MCF 10A (cell line): ENCODE results near the gene ZNF70. TPM values are rescaled to one million over a fixed set of nuclear protein-coding genes. Genes with fewer than 3 reads are reported as not detected.

ENCODE experiments used
- BruUV-seq: library from RNA; stranded (reverse); fragments of 400-500 nt; replicated peaks from 2 replicates; lab custom pipeline; 2021; lab: Mats Ljungman, UMichigan
- CTCF ChIA-PET: fragments of 300-600 bp; sonication (Branson Sonifier 250); formaldehyde crosslinking; extraction: SDS; loops from one replicate; lab custom pipeline; 2021; ENCODE audit warnings: antibody characterized with exemption, inconsistent platforms; lab: Yijun Ruan, JAX
- POLR2A ChIA-PET: fragments of 300-600, 350-650 bp; sonication (Branson Sonifier 250); formaldehyde crosslinking; extraction: SDS; loops from one replicate; lab custom pipeline; 2020; ENCODE audit warnings: antibody characterized with exemption, inconsistent platforms; lab: Yijun Ruan, JAX
- DNase-seq: peaks from one replicate; pipeline ENCODE4 v3.0.0-alpha.2; 2018; ENCODE audit not compliant: unreplicated experiment
- H3K27ac Mint-ChIP-seq: one replicate; pipeline ENCODE4 v1.8.0; 2022; ENCODE audit warnings: mild to moderate bottlenecking, low read depth, mixed read lengths; ENCODE audit not compliant: unreplicated experiment
- H3K27me3 Mint-ChIP-seq: one replicate; pipeline ENCODE4 v1.8.0; 2022; ENCODE audit warnings: mixed read lengths; ENCODE audit not compliant: insufficient read depth, unreplicated experiment
- H3K36me3 Mint-ChIP-seq: one replicate; pipeline ENCODE4 v1.8.0; 2022; ENCODE audit warnings: mild to moderate bottlenecking, moderate library complexity, mixed read lengths; ENCODE audit not compliant: insufficient read depth, unreplicated experiment
- H3K4me1 Mint-ChIP-seq: one replicate; pipeline ENCODE4 v1.8.0; 2022; ENCODE audit warnings: mixed read lengths; ENCODE audit not compliant: insufficient read depth, unreplicated experiment
- H3K4me3 Mint-ChIP-seq: one replicate; pipeline ENCODE4 v1.8.0; 2022; ENCODE audit warnings: mild to moderate bottlenecking, moderate library complexity, mixed read lengths; ENCODE audit not compliant: unreplicated experiment
- H3K9me3 Mint-ChIP-seq: one replicate; pipeline ENCODE4 v1.8.0; 2022; ENCODE audit warnings: mixed read lengths; ENCODE audit not compliant: unreplicated experiment
- CTCF ChIP-seq: fragments of 200-600 bp; IDR thresholded peaks from one replicate; pipeline ENCODE4 v1.8.0; 2022; ENCODE audit warnings: antibody characterized with exemption, mild to moderate bottlenecking; ENCODE audit not compliant: unreplicated experiment
- intact Hi-C: fragments of 100-400 bp; cut with micrococcal nuclease; formaldehyde crosslinking; loops from 2 replicates; pipeline ENCODE4 v1.14.1; 2022
- total RNA-seq: library from RNA; stranded (reverse); gene quantifications from 2 replicates; pipeline ENCODE4 v1.2.3, GENCODE V29; 2022

The ZNF70 gene
- total RNA-seq, 1 experiment from 2014 or later: 3.3 TPM

- no peaks in the 10 kb centered on the region for H3K27me3 Mint-ChIP-seq
- BruUV-seq: no TSS peak
- no peak for DNase-seq
- intact Hi-C loops: no loop called here
- no peaks in the 10 kb centered on the region for H3K36me3 Mint-ChIP-seq
- H3K4me3 Mint-ChIP-seq: no peak overlapping the region
- H3K27ac Mint-ChIP-seq: no peak overlapping the region
- no peak for TF ChIP-seq CTCF
- no peaks in the 10 kb centered on the region for H3K9me3 Mint-ChIP-seq
- peaks cover 6% of the 10 kb centered on the region for H3K4me1 Mint-ChIP-seq
- ChIA-PET CTCF (interaction anchor here (1.0 to 1.8 kb wide), 3 partner anchors 12 to 95 kb away, joined by 3 to 6 read pairs (median 4); partner anchors contain the start of gene CHCHD10), POLR2A (interaction anchor here (1.1 kb wide), 1 partner anchor 102 kb away, joined by 3 read pairs; the partner anchor contains the start of gene SLC2A11)
These were observed 4.2 kb upstream of the ZNF70 start for GRCh38 chr22:23754980-23755636.

GRCh38 chr22:23754220-23754919 lies 3.5 kb upstream of the ZNF70 start, which contains the start of gene VPREB3:
TSS of gene VPREB3 (minus strand) at chr22:23754425. CDS start at chr22:23754363, 62 bp downstream.
- intact Hi-C loops: no loop called here
- POLR2A ChIA-PET: interaction anchor here (1.1 kb wide), 1 partner anchor 103 kb away, joined by 3 read pairs; the partner anchor contains the start of gene SLC2A11
- Mint-ChIP-seq H3K36me3 (no peaks in the 10 kb centered on the region), H3K4me3 (no peak within 1 kb of the TSS), H3K9me3 (peaks cover 7% of the 10 kb centered on the region), H3K4me1 (peaks cover 13% of the 10 kb centered on the region), H3K27me3 (no peaks in the 10 kb centered on the region), H3K27ac (no peak within 1 kb of the TSS)
- no TSS peak for BruUV-seq
- DNase-seq: no peak
- CTCF ChIA-PET: interaction anchor here (0.6 to 1.8 kb wide), 4 partner anchors 13 to 95 kb away, joined by 3 to 6 read pairs (median 4); partner anchors contain the start of gene CHCHD10
- no peak for TF ChIP-seq CTCF

GRCh38 chr22:23753385-23753784 lies 2.5 kb upstream of the ZNF70 start:
- CTCF ChIA-PET: interaction anchor here (0.6 kb wide), 1 partner anchor 107 kb away, joined by 4 read pairs; no protein-coding TSS in a partner anchor
- no peaks in the 10 kb centered on the region for H3K27me3 Mint-ChIP-seq
- no peak for DNase-seq
- POLR2A ChIA-PET: no interaction called here
- peaks cover 7% of the 10 kb centered on the region for H3K9me3 Mint-ChIP-seq
- no peaks in the 10 kb centered on the region for H3K36me3 Mint-ChIP-seq
- intact Hi-C loops: no loop called here
- H3K27ac Mint-ChIP-seq: no peak overlapping the region
- H3K4me3 Mint-ChIP-seq: no peak overlapping the region
- TF ChIP-seq CTCF: no peak
- H3K4me1 Mint-ChIP-seq: peaks cover 13% of the 10 kb centered on the region
- no TSS peak for BruUV-seq

GRCh38 chr22:23752750-23753149 lies 1.8 kb upstream of the ZNF70 start:
- POLR2A ChIA-PET: interaction anchor here (2.6 kb wide), 1 partner anchor 15 kb away, joined by 12 read pairs; the partner anchor contains the start of gene CHCHD10
- no TSS peak for BruUV-seq
- DNase-seq: no peak
- TF ChIP-seq CTCF: no peak
- Mint-ChIP-seq H3K27ac (no peak overlapping the region), H3K4me1 (peaks cover 13% of the 10 kb centered on the region), H3K9me3 (peaks cover 7% of the 10 kb centered on the region), H3K27me3 (no peaks in the 10 kb centered on the region), H3K36me3 (no peaks in the 10 kb centered on the region), H3K4me3 (no peak overlapping the region)
- intact Hi-C loops: no loop called here
- CTCF ChIA-PET: interaction anchor here (0.6 kb wide), 1 partner anchor 108 kb away, joined by 4 read pairs; no protein-coding TSS in a partner anchor
